Measurements from ENCODE around the gene TRNT1. TPM values are rescaled to one million over a fixed set of nuclear protein-coding genes. Genes with fewer than 3 reads are reported as not detected.

Gene TRNT1
- total RNA-seq, 1 donor from 2014 or later, result 12.1 TPM

GRCh38 chr3:3172627-3173026 lies 45.9 kb downstream of the TRNT1 start:
- peaks cover 12% of the 10 kb centered on the region for H3K36me3 Mint-ChIP-seq (ENCODE audit: low read depth, unreplicated experiment)
- H3K4me3 Mint-ChIP-seq (ENCODE audit: unreplicated experiment), result no peak overlapping the region
- H3K27me3 Mint-ChIP-seq (ENCODE audit: unreplicated experiment), result peaks cover 3% of the 10 kb centered on the region
- DNase-seq (ENCODE audit: low spot score), result no peak
- H3K27ac Mint-ChIP-seq (ENCODE audit: unreplicated experiment), result peak overlapping the region; percentile 76
- no peaks in the 10 kb centered on the region for H3K9me3 Mint-ChIP-seq (ENCODE audit: unreplicated experiment)
- H3K4me1 Mint-ChIP-seq (ENCODE audit: unreplicated experiment), result peaks cover 10% of the 10 kb centered on the region
- TF ChIP-seq CTCF (IDR thresholded peaks at IDR 0.05; ENCODE audit: unreplicated experiment), result no peak

GRCh38 chr3:3177861-3178497 lies 51.2 kb downstream of the TRNT1 start:
- no peak for DNase-seq (ENCODE audit: low spot score)
- Mint-ChIP-seq H3K36me3 (ENCODE audit: low read depth, unreplicated experiment) (peaks cover 5% of the 10 kb centered on the region), H3K4me3 (ENCODE audit: unreplicated experiment) (peak overlapping the region; percentile 95), H3K9me3 (ENCODE audit: unreplicated experiment) (peaks cover 4% of the 10 kb centered on the region), H3K27ac (ENCODE audit: unreplicated experiment) (peak overlapping the region; percentile 3), H3K4me1 (ENCODE audit: unreplicated experiment) (peaks cover 19% of the 10 kb centered on the region), H3K27me3 (ENCODE audit: unreplicated experiment) (peaks cover 4% of the 10 kb centered on the region)
- TF ChIP-seq CTCF (IDR thresholded peaks at IDR 0.05; ENCODE audit: unreplicated experiment), result no peak

- H3K27me3 Mint-ChIP-seq (ENCODE audit: unreplicated experiment), result peaks cover 1% of the 10 kb centered on the region
- peaks cover 13% of the 10 kb centered on the region for H3K4me1 Mint-ChIP-seq (ENCODE audit: unreplicated experiment)
- no peak for TF ChIP-seq CTCF (IDR thresholded peaks at IDR 0.05; ENCODE audit: unreplicated experiment)
- H3K9me3 Mint-ChIP-seq (ENCODE audit: unreplicated experiment), result peaks cover 4% of the 10 kb centered on the region
- H3K4me3 Mint-ChIP-seq (ENCODE audit: unreplicated experiment), result peak overlapping the region; percentile 95
- H3K27ac Mint-ChIP-seq (ENCODE audit: unreplicated experiment), result peak overlapping the region; percentile 77
- H3K36me3 Mint-ChIP-seq (ENCODE audit: low read depth, unreplicated experiment), result peaks cover 5% of the 10 kb centered on the region
- DNase-seq (ENCODE audit: low spot score), result no peak
These were observed 52.0 kb downstream of the TRNT1 start for GRCh38 chr3:3178498-3179328.

- peak within 1 kb of the TSS; percentile 95 for H3K4me3 Mint-ChIP-seq (ENCODE audit: unreplicated experiment)
- DNase-seq (ENCODE audit: low spot score), result peak; percentile 89
- peaks cover 9% of the 10 kb centered on the region for H3K4me1 Mint-ChIP-seq (ENCODE audit: unreplicated experiment)
These were observed 52.8 kb downstream of the TRNT1 start, which contains the start of gene CRBN for GRCh38 chr3:3179407-3180094. Gene CRBN (minus strand): TSS chr3:3179691. CDS start chr3:3179687, 4 bp downstream.

More at GRCh38 chr3:3179407-3180094, 52.8 kb downstream of the TRNT1 start, which contains the start of gene CRBN:
- no peaks in the 10 kb centered on the region for H3K36me3 Mint-ChIP-seq (ENCODE audit: low read depth, unreplicated experiment)
- H3K9me3 Mint-ChIP-seq (ENCODE audit: unreplicated experiment), result peaks cover 4% of the 10 kb centered on the region
- H3K27me3 Mint-ChIP-seq (ENCODE audit: unreplicated experiment), result peaks cover 1% of the 10 kb centered on the region
- TF ChIP-seq CTCF (IDR thresholded peaks at IDR 0.05; ENCODE audit: unreplicated experiment), result peak; percentile 93
- H3K27ac Mint-ChIP-seq (ENCODE audit: unreplicated experiment), result peak within 1 kb of the TSS; percentile 77
